GM23338 (cell line): ENCODE results near the gene SLC5A4. TPM values are rescaled to one million over a fixed set of nuclear protein-coding genes. Genes with fewer than 3 reads are reported as not detected.
"Not testable (repeated sequence)": the region's sequence is repeated elsewhere in the genome, so short reads cannot be mapped to it uniquely, and the experiment has no call there.

ENCODE experiments used
- ATAC-seq: fragments of 200-7000 bp; cut with Tn5 transposase; 3 replicates; pipeline ENCODE4 v1.9.1; 2020
- DNase-seq: peaks from one replicate; pipeline ENCODE4 v3.0.0-alpha.2; 2015; ENCODE audit warnings: low spot score
- H2AFZ ChIP-seq: fragments of 200-600 bp; sonication (generic); 2 replicates; pipeline ENCODE4 v1.8.0; 2016; ENCODE audit warnings: antibody characterized with exemption, mild to moderate bottlenecking, moderate library complexity
- H3F3A ChIP-seq: fragments of 200-600 bp; sonication (generic); replicated peaks from 2 replicates; pipeline ENCODE4 v1.8.0; 2017; ENCODE audit warnings: antibody characterized with exemption, mixed run types, low read depth
- H3K27ac ChIP-seq: fragments of 200-600 bp; sonication (generic); 2 replicates; pipeline ENCODE4 v1.6.1; 2016; ENCODE audit warnings: low read depth
- H3K27me3 ChIP-seq: fragments of 200-600 bp; sonication (generic); 2 replicates; pipeline ENCODE4 v1.8.0; 2016; ENCODE audit warnings: mild to moderate bottlenecking, mixed run types, moderate library complexity; ENCODE audit not compliant: insufficient read depth
- H3K36me3 ChIP-seq: fragments of 200-600 bp; sonication (generic); 2 replicates; pipeline ENCODE4 v1.8.0; 2016; ENCODE audit warnings: mild to moderate bottlenecking; ENCODE audit not compliant: insufficient read depth
- H3K4me1 ChIP-seq: fragments of 200-600 bp; sonication (generic); 2 replicates; pipeline ENCODE4 v1.8.0; 2016; ENCODE audit warnings: mild to moderate bottlenecking, moderate library complexity; ENCODE audit not compliant: insufficient read depth
- H3K4me2 ChIP-seq: fragments of 200-600 bp; sonication (generic); 2 replicates; pipeline ENCODE4 v1.7.1; 2017; ENCODE audit warnings: mixed run types
- H3K4me3 ChIP-seq: fragments of 200-600 bp; sonication (generic); 2 replicates; pipeline ENCODE4 v1.6.1; 2016; ENCODE audit warnings: mixed run types
- H3K79me2 ChIP-seq: fragments of 200-600 bp; sonication (generic); replicated peaks from 2 replicates; pipeline ENCODE4 v1.8.0; 2017; ENCODE audit warnings: mild to moderate bottlenecking; ENCODE audit not compliant: insufficient read depth
- H3K9me2 ChIP-seq: fragments of 200-600 bp; sonication (generic); 2 replicates; pipeline ENCODE4 v1.8.0; 2017; ENCODE audit not compliant: insufficient read depth
- H4K20me1 ChIP-seq: fragments of 200-600 bp; sonication (generic); replicated peaks from 2 replicates; pipeline ENCODE4 v1.8.0; 2017; ENCODE audit warnings: mild to moderate bottlenecking; ENCODE audit not compliant: insufficient read depth
- H3K27ac Mint-ChIP-seq: 2 replicates; pipeline ENCODE4 v1.8.0; 2020; ENCODE audit warnings: inconsistent platforms, mild to moderate bottlenecking, moderate library complexity, mixed read lengths
- H3K27me3 Mint-ChIP-seq: 3 replicates; pipeline ENCODE4 v1.8.0; 2022; ENCODE audit warnings: low read depth, mild to moderate bottlenecking, moderate library complexity, mixed read lengths, inconsistent platforms; ENCODE audit not compliant: insufficient read depth, poor library complexity
- H3K36me3 Mint-ChIP-seq: 3 replicates; pipeline ENCODE4 v1.8.0; 2021; ENCODE audit warnings: low read depth, mild to moderate bottlenecking, inconsistent platforms, moderate library complexity, mixed read lengths
- H3K4me1 Mint-ChIP-seq: 3 replicates; pipeline ENCODE4 v1.8.0; 2020; ENCODE audit warnings: mild to moderate bottlenecking, inconsistent platforms, mixed read lengths
- H3K4me3 Mint-ChIP-seq: 3 replicates; pipeline ENCODE4 v1.8.0; 2021; ENCODE audit warnings: moderate library complexity, mild to moderate bottlenecking, inconsistent platforms, mixed read lengths
- H3K9me3 Mint-ChIP-seq: 3 replicates; pipeline ENCODE4 v1.8.0; 2020; ENCODE audit warnings: moderate library complexity, mild to moderate bottlenecking, inconsistent platforms, mixed read lengths
- polyA plus RNA-seq: library from polyadenylated mRNA; unstranded; fragments of >200 nt; fragmentation: Nextera tagmentation; extraction: Ambion mirVana; gene quantifications from 2 replicates; pipeline ENCODE4 v1.2.1, GENCODE V29; 2016
- total RNA-seq: library from RNA; depleted of rRNA; stranded (reverse); fragments of >200 nt; shearing (Covaris generic); gene quantifications from 2 replicates; pipeline ENCODE4 v1.2.3, GENCODE V29; 2014

Gene SLC5A4
- total and polyA plus RNA-seq, 2 experiments from 2014 or later = 0.16 TPM; not detected in 1

DNA sequence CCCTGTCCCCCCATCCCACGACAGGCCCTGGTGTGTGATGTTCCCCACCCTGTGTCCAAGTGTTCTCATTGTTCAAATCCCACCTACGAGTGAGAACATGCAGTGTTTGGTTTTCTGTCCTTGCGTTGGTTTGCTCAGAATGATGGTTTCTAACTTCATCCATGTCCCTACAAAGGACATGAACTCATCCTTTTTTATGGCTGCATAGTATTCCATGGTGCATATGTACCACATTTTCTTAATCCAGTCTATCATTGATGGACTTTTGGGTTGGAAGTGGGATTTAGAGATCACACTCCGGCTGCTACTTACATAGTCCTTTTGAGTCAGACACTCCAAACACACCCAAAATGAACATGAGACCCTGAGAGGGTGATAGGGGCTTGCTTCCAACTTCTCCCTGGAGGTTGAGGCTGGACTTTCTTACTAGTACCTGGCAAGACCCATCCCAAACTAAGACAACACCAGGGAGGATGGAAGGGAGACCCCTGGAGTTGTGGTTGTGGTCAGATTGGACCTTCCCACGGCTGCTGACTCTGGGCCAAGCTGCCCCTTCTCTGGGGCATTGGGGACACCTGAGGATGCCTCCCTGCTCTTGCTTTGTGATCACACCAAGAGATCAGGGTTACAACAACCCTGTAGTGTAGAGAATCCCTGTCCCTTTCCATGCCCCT is 57.5 kb downstream of the SLC5A4 start:
- not testable (repeated sequence) for H3K79me2 ChIP-seq, H4K20me1 ChIP-seq, H3K4me3 Mint-ChIP-seq, H3F3A ChIP-seq, H3K36me3 ChIP-seq, DNase-seq, H2AFZ ChIP-seq, H3K9me2 ChIP-seq, H3K27ac ChIP-seq, H3K4me1 ChIP-seq, H3K9me3 Mint-ChIP-seq, H3K4me3 ChIP-seq, ATAC-seq, H3K4me2 ChIP-seq, H3K27ac Mint-ChIP-seq, H3K36me3 Mint-ChIP-seq
- H3K27me3 ChIP-seq = peaks cover 16% of the 10 kb centered on the region
- H3K4me1 Mint-ChIP-seq = peaks cover 17% of the 10 kb centered on the region
- H3K27me3 Mint-ChIP-seq = peaks cover 22% of the 10 kb centered on the region

- ATAC-seq, H3K4me3 Mint-ChIP-seq, H3K27me3 ChIP-seq, H3K4me2 ChIP-seq, H3K27me3 Mint-ChIP-seq, H3K9me3 Mint-ChIP-seq, H3K4me3 ChIP-seq, H3K79me2 ChIP-seq, H3K4me1 ChIP-seq, H3K27ac ChIP-seq, H3K36me3 Mint-ChIP-seq, H3K36me3 ChIP-seq, DNase-seq, H3K4me1 Mint-ChIP-seq, H2AFZ ChIP-seq, H4K20me1 ChIP-seq, H3F3A ChIP-seq, H3K27ac Mint-ChIP-seq, H3K9me2 ChIP-seq: not testable (repeated sequence)
Observed at GRCh38 chr22:32195900-32196299, 59.2 kb downstream of the SLC5A4 start.

- H3K36me3 Mint-ChIP-seq, H3K79me2 ChIP-seq, H3K27ac Mint-ChIP-seq, H3K36me3 ChIP-seq, H3K4me1 Mint-ChIP-seq, H3K27me3 Mint-ChIP-seq, H3K4me3 ChIP-seq, H4K20me1 ChIP-seq, H3K9me2 ChIP-seq, ATAC-seq, H3K4me1 ChIP-seq, H3K9me3 Mint-ChIP-seq, H3K27ac ChIP-seq, DNase-seq, H2AFZ ChIP-seq, H3F3A ChIP-seq, H3K4me3 Mint-ChIP-seq, H3K4me2 ChIP-seq, H3K27me3 ChIP-seq: not testable (repeated sequence)
Observed at GRCh38 chr22:32193346-32193745, 61.8 kb downstream of the SLC5A4 start.

GRCh38 chr22:32191021-32191420 is 64.1 kb downstream of the SLC5A4 start:
- H3K27ac ChIP-seq, H3K9me2 ChIP-seq, H3K4me1 ChIP-seq, H3K4me2 ChIP-seq, H3K4me1 Mint-ChIP-seq, ATAC-seq, H3K36me3 Mint-ChIP-seq, H3F3A ChIP-seq, H3K36me3 ChIP-seq, H2AFZ ChIP-seq, H4K20me1 ChIP-seq, H3K27ac Mint-ChIP-seq, DNase-seq, H3K79me2 ChIP-seq, H3K4me3 ChIP-seq, H3K27me3 ChIP-seq, H3K4me3 Mint-ChIP-seq, H3K9me3 Mint-ChIP-seq: not testable (repeated sequence)
- peaks cover 11% of the 10 kb centered on the region for H3K27me3 Mint-ChIP-seq
